Body of pancreas (tissue), 4 donors: ENCODE data around the gene SMPD3.

Experiments
- POLR2A ChIP-seq, 3 donors: fragments of 450-650 bp; IDR thresholded peaks; one replicate each; pipeline ENCODE4 v1.6.1; 2016; ENCODE audit warnings: antibody characterized with exemption in 3 of 3, mild to moderate bottlenecking in 2 of 3
- TF ChIP-seq, protein P1 (sequence below), 7 experiments: fragments of 450-650 bp in 4 of 7; fragments of 200-600 bp in 3 of 7; sonication (generic) in 3 of 7; IDR thresholded peaks; one replicate each; pipeline ENCODE4 v1.5.1; 2016 to 2019; ENCODE audit warnings: antibody characterized with exemption in 7 of 7

DNA sequence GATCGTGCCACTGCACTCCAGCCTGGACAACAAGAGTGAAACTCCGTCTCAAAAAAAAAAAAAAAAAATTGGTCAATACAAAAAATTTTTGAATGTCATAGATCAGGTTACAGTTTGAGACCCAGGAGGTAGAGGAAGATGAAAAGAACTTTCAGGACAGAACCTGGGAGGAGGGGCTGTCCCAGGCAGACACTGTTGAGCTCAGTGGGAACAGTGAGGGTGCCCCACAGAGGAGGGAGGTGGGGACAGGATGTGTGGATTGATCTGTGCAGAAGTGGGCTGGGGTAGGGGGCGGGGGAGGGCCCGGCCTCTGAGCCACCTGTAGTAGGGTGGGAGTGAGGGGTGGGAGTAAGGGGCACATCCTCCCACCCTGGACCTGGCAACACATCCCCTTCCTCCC is 79.1 kb downstream of the SMPD3 start:
- TF ChIP-seq, protein P1, sequence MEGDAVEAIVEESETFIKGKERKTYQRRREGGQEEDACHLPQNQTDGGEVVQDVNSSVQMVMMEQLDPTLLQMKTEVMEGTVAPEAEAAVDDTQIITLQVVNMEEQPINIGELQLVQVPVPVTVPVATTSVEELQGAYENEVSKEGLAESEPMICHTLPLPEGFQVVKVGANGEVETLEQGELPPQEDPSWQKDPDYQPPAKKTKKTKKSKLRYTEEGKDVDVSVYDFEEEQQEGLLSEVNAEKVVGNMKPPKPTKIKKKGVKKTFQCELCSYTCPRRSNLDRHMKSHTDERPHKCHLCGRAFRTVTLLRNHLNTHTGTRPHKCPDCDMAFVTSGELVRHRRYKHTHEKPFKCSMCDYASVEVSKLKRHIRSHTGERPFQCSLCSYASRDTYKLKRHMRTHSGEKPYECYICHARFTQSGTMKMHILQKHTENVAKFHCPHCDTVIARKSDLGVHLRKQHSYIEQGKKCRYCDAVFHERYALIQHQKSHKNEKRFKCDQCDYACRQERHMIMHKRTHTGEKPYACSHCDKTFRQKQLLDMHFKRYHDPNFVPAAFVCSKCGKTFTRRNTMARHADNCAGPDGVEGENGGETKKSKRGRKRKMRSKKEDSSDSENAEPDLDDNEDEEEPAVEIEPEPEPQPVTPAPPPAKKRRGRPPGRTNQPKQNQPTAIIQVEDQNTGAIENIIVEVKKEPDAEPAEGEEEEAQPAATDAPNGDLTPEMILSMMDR (IDR thresholded peaks at IDR 0.05), result no peak
- no peak for TF ChIP-seq POLR2A (IDR thresholded peaks at IDR 0.05)
